ENCODE measurements around the gene C14orf132.

DNA sequence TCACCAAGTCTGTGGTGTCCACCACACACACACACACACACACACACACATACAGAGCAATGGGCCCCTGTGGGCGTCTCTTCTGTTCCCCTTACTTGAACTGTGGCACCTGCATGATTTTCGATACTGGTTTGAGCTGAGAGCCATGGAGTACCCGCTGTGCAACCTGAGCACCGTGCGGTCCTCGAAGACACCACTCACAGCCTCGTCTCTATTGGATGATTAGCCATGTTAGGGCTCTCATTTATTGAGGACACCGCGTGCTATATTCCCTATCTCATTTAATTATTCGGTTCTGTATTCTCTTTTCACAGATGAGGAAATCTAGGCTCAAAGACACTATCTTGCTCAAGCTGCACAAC, 623 bp upstream of the C14orf132 start:
- TF ChIP-seq POLR2AphosphoS5 (IDR thresholded peaks at IDR 0.05) (no peak), POLR2A (IDR thresholded peaks at IDR 0.05; ENCODE audit: low read depth) (no peak)

Measured in esophagus muscularis mucosa (tissue), 2 donors.